Mucosa of descending colon (tissue), 3 donors: ENCODE results near the gene CDC25B. TPM values are rescaled to one million over a fixed set of nuclear protein-coding genes. Genes with fewer than 3 reads are reported as not detected.

ENCODE experiments used
- ATAC-seq: fragments of 200-7000 bp; cut with Tn5 transposase; one replicate; pipeline ENCODE4 v1.9.1; 2020; ENCODE audit warnings: mild to moderate bottlenecking, moderate library complexity
- DNase-seq, 3 donors: peaks; one replicate each; pipeline ENCODE4 v3.0.0-alpha.2; 2020
- H3K36me3 ChIP-seq: fragments of 200-600 bp; one replicate; pipeline ENCODE4 v1.8.0; 2021; ENCODE audit warnings: low read depth, mild to moderate bottlenecking
- H3K4me1 ChIP-seq: fragments of 200-600 bp; one replicate; pipeline ENCODE4 v1.8.0; 2021; ENCODE audit warnings: low read depth, mild to moderate bottlenecking
- H3K4me3 ChIP-seq: fragments of 200-600 bp; one replicate; pipeline ENCODE4 v1.8.0; 2021; ENCODE audit warnings: mild to moderate bottlenecking
- H3K9me3 ChIP-seq: fragments of 200-600 bp; one replicate; pipeline ENCODE4 v1.8.0; 2021; ENCODE audit warnings: mild to moderate bottlenecking
- intact Hi-C, 2 donors: fragments of 100-400 bp; cut with DNase I in 1 of 2; cut with micrococcal nuclease in 1 of 2; formaldehyde crosslinking; loops; one replicate each; pipeline versions ENCODE4 v1.11.0 to v1.11.1; 2022; cut with DNase I, micrococcal nuclease
- total RNA-seq, 3 donors: library from RNA; stranded (reverse); fragmentation: NEBNext Ultra II Directional in 2 of 3; extraction: Animal tissue kit (Norgen Biotek cat#: 25700) in 2 of 3; gene quantifications; one replicate each; pipeline versions ENCODE4 v1.2.1 to v1.2.4, GENCODE V29; 2021 to 2023
- TF ChIP-seq, protein P1 (sequence below): fragments of 200-600 bp; IDR thresholded peaks from one replicate; pipeline ENCODE4 v1.8.0; 2022; ENCODE audit warnings: antibody characterized with exemption, mild to moderate bottlenecking
- donor health status: DM: no; HTN: no; CAD: no; lungs with moderate emphysema.
- donor health status: DM: no; HTN: no; CAD: no.
- donor health status: DM: no; HTN: yes; CAD: no.

CDC25B gene
- total RNA-seq, 3 donors from 2014 or later: 12.2 to 52.0 (median 38.4) TPM

DNA sequence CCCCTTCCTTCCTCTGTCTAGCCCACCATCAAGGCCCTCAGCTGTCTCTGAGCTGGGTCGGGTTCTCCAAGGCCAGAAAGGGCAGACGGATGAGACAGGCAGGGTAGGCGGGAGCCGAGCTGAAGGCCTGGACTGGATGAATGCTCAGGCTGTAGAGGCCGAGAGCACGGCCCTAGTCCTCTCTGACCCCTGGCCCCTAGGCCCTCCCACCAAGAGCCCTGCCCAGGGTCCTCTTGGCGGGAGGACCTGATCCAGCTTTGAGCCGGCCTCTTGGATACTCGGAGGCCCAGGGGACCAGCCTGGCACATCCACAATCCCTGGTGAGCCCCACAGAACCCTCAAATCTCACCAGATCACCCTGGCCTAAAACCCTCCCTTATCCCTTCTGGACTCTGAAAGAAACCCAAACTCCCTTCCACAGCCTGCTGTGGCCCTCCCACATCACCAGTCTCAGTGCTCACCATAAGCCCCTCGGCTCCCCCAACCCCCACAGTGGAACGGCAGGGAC is 36.7 kb upstream of the CDC25B start:
- DNase-seq (no peak), ATAC-seq (no peak)
- H3K4me1 ChIP-seq: no peaks in the 10 kb centered on the region
- no peak overlapping the region for H3K4me3 ChIP-seq
- H3K36me3 ChIP-seq: no peaks in the 10 kb centered on the region
- intact Hi-C loops: no loop called here
- H3K9me3 ChIP-seq: no peaks in the 10 kb centered on the region
- TF ChIP-seq, protein P1, sequence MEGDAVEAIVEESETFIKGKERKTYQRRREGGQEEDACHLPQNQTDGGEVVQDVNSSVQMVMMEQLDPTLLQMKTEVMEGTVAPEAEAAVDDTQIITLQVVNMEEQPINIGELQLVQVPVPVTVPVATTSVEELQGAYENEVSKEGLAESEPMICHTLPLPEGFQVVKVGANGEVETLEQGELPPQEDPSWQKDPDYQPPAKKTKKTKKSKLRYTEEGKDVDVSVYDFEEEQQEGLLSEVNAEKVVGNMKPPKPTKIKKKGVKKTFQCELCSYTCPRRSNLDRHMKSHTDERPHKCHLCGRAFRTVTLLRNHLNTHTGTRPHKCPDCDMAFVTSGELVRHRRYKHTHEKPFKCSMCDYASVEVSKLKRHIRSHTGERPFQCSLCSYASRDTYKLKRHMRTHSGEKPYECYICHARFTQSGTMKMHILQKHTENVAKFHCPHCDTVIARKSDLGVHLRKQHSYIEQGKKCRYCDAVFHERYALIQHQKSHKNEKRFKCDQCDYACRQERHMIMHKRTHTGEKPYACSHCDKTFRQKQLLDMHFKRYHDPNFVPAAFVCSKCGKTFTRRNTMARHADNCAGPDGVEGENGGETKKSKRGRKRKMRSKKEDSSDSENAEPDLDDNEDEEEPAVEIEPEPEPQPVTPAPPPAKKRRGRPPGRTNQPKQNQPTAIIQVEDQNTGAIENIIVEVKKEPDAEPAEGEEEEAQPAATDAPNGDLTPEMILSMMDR: no peak

DNA sequence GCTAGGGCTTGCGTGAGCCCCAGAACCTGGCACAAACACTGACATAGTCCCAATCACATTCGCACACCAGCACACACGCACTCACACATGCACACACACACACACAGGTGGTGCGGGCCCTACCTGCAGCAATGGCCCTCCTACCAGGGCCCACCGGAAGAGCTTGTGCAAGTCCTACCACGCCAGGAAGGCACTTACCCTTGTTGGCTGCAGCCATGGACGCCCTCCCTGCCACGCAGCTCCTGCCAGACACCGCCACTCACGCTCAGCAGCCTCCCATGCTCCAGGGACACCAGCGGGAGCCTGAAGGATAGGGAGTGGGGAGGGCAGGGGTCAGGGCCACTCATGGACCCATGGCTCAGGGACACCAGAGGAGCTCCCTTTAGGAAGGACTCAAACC is 36.2 kb upstream of the CDC25B start:
- intact Hi-C loops: no loop called here
- TF ChIP-seq, protein P1: no peak
- H3K4me3 ChIP-seq: no peak overlapping the region
- DNase-seq (no peak), ATAC-seq (no peak)
- H3K36me3 ChIP-seq: no peaks in the 10 kb centered on the region
- H3K9me3 ChIP-seq: no peaks in the 10 kb centered on the region
- H3K4me1 ChIP-seq: no peaks in the 10 kb centered on the region

DNA sequence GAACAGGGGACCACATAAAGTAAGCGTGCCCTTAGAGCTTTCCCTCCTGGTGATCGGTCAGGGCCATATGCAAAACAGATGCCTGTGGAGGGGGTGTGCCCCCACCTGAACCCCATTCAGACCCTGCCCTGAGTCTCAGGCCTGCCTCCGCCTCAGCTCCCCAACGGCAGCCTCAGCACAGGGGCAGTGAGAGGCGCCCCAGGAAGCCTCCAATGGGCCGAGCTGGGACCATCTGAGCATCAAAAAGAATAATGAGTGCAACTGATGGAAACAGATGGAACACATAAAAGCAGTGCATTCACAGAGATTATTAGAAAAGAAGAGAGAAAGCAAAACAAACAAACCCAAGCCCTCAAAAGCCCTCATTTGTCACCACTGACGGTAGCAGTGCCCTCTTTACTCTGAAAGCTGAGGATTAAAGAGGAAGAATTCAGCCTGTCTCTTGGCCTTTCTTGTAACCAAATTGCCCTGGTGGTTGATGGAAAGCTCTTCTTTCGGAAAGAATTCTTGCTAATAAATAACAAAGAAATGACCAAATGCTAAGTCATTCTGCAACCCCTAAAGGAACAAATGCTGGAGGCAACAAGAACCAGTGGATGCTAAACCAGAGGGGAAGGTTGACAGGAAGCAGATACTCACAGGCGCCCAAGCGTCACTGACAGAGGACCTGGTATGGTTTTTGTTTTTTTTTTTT is 35.3 kb upstream of the CDC25B start:
- Histone ChIP-seq H3K4me3 (no peak overlapping the region), H3K4me1 (no peaks in the 10 kb centered on the region), H3K9me3 (no peaks in the 10 kb centered on the region), H3K36me3 (no peaks in the 10 kb centered on the region)
- DNase-seq (no peak), ATAC-seq (no peak)
- intact Hi-C loops: no loop called here
- TF ChIP-seq, protein P1: no peak

DNA sequence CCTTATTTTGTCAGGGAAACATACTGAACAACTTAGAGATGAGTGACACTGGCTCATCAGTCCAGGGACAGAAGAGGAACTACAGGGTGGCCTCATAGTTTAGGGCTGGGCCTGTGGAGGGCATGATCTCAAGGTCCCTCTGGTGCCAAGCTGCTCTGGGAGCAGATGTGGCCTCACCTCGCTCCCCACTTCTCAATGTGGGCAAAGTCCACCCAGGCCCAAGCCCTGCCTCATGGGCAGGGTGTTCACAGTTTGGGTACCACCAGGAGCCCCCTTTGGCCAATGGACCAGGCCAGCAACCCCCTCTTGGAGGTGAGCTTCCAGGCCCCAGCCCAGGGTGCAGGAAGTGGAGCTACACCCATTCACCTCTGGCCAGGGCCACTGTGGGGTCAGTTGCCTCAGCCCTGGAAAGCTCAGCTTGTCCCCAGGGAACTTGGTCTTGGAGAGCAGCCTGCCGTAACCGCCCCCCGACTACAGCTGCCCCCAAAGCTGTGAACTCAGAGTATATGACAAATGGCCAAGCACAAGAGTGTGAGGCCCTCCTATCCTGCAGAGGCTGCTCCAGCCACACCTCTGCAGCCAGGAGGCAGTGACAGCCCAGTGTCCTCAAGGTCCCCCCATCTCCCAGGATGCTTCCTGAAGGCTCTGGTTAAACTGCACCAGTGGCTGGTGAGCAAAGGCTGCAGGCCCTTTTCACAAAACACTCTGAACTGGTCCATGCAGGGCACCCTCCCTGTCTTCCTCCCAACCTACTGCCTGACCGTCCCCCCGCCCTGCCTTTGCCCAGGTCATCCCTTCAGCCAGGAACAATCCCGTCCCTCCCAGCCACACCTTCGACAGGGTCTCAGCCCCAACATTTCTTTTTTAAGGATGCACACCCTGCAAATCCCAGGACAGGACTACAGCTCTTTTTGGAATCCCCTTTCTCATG is 32.2 kb upstream of the CDC25B start:
- no peak overlapping the region for H3K4me3 ChIP-seq
- H3K36me3 ChIP-seq: no peaks in the 10 kb centered on the region
- ATAC-seq (no peak), DNase-seq (no peak)
- peaks cover 14% of the 10 kb centered on the region for H3K4me1 ChIP-seq
- intact Hi-C loops: no loop called here
- TF ChIP-seq, protein P1: no peak
- no peaks in the 10 kb centered on the region for H3K9me3 ChIP-seq

DNA sequence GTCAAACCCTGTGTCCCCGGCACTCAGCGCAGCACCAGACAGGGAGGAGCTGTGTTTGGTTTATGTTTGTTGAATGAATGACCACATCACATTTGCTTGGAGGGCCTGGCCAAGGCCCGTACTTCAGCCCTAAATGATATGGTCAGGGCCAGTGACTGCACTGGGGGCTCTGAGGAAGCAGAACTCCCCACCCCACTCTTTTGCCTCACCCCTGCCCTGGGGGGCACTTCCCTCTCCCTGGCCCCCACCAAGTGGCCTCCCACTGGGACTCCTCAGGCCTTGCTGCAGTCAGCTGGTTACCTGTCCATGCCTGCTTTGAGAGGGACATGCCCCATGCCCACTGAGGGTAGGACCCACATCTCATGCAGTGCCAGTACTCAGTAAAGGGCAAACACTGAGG is 31.5 kb upstream of the CDC25B start:
- H3K4me1 ChIP-seq: peaks cover 14% of the 10 kb centered on the region
- no peak for ATAC-seq

More for the DNA sequence above, 31.5 kb upstream of the CDC25B start:
- Histone ChIP-seq H3K9me3 (no peaks in the 10 kb centered on the region), H3K36me3 (no peaks in the 10 kb centered on the region), H3K4me3 (no peak overlapping the region)
- intact Hi-C loops: no loop called here
- no peak for DNase-seq
- TF ChIP-seq, protein P1: no peak
